Common myeloid progenitor, CD34-positive (primary cell): ENCODE data around the gene GRK2.

Source experiments
- CTCF ChIA-PET: fragments of 350-600 bp; sonication (Branson Sonifier 250); formaldehyde crosslinking; loops from one replicate; lab custom pipeline; 2021; ENCODE audit warnings: antibody characterized with exemption; lab: Charles Lee
- POLR2A ChIA-PET: fragments of 350-600 bp; sonication (Branson Sonifier 250); formaldehyde crosslinking; loops from one replicate; lab custom pipeline; 2021; ENCODE audit warnings: antibody characterized with exemption; lab: Charles Lee
- DNase-seq, 3 donors: peaks; one replicate each; pipeline versions ENCODE4 v3.0.0 to v3.0.0-alpha.2; 2013
- H3K27ac ChIP-seq, 2 experiments: 1 replicate in 1 of 2; 2 replicates in 1 of 2; pipeline ENCODE4 v1.7.0; 2013; ENCODE audit warnings: inconsistent platforms in 2 of 2, low read length in 2 of 2, mild to moderate bottlenecking in 2 of 2, low read depth in 1 of 2, moderate library complexity in 1 of 2; ENCODE audit not compliant: severe bottlenecking in 2 of 2, insufficient read depth in 1 of 2, poor library complexity in 1 of 2
- H3K27me3 ChIP-seq, 5 experiments: replicated peaks in 2 of 5; 1 replicate in 3 of 5; 2 replicates in 2 of 5; pipeline versions ENCODE4 v1.6.1 to v1.7.0; 2013; ENCODE audit warnings: low read length in 4 of 5, mild to moderate bottlenecking in 2 of 5, moderate library complexity in 2 of 5, inconsistent platforms in 1 of 5; ENCODE audit not compliant: insufficient read depth in 5 of 5, control insufficient read depth in 4 of 5
- H3K36me3 ChIP-seq, 4 experiments: 1 replicate in 2 of 4; 2 replicates in 2 of 4; pipeline versions ENCODE4 v1.6.1 to v1.7.0; 2013; ENCODE audit warnings: low read length in 3 of 4, control low read depth in 1 of 4, mild to moderate bottlenecking in 1 of 4; ENCODE audit not compliant: control insufficient read depth in 4 of 4, insufficient read depth in 4 of 4
- H3K4me1 ChIP-seq, 4 experiments: 1 replicate in 3 of 4; 2 replicates in 1 of 4; pipeline versions ENCODE4 v1.6.1 to v1.7.1; 2013; ENCODE audit warnings: low read length in 3 of 4, mild to moderate bottlenecking in 3 of 4, control low read depth in 1 of 4, inconsistent platforms in 1 of 4, moderate library complexity in 1 of 4; ENCODE audit not compliant: control insufficient read depth in 4 of 4, insufficient read depth in 4 of 4; ENCODE audit errors: control extremely low read depth in 1 of 4
- H3K4me3 ChIP-seq, 7 experiments: 1 replicate in 4 of 7; 2 replicates in 3 of 7; pipeline versions ENCODE4 v1.5.1 to v1.7.0; 2013; ENCODE audit warnings: mild to moderate bottlenecking in 7 of 7, low read length in 6 of 7, moderate library complexity in 6 of 7, inconsistent platforms in 2 of 7, low read depth in 2 of 7, control low read depth in 1 of 7; ENCODE audit not compliant: insufficient read depth in 4 of 7, control insufficient read depth in 1 of 7; ENCODE audit errors: extremely low read depth in 1 of 7
- H3K9me3 ChIP-seq, 5 experiments: 1 replicate in 4 of 5; 2 replicates in 1 of 5; pipeline versions ENCODE4 v1.6.1 to v1.7.1; 2013; ENCODE audit warnings: low read length in 4 of 5, mild to moderate bottlenecking in 2 of 5, inconsistent platforms in 1 of 5, low read depth in 1 of 5, moderate library complexity in 1 of 5; ENCODE audit not compliant: control insufficient read depth in 4 of 5, insufficient read depth in 2 of 5; ENCODE audit errors: control extremely low read depth in 1 of 5
- WGBS: methylation state at CpG from one replicate; pipeline ENCODE4 v1.1.5; 2013; ENCODE audit not compliant: insufficient coverage; 5-methylcytosine and 5-hydroxymethylcytosine counted together

The GRK2 gene

DNA sequence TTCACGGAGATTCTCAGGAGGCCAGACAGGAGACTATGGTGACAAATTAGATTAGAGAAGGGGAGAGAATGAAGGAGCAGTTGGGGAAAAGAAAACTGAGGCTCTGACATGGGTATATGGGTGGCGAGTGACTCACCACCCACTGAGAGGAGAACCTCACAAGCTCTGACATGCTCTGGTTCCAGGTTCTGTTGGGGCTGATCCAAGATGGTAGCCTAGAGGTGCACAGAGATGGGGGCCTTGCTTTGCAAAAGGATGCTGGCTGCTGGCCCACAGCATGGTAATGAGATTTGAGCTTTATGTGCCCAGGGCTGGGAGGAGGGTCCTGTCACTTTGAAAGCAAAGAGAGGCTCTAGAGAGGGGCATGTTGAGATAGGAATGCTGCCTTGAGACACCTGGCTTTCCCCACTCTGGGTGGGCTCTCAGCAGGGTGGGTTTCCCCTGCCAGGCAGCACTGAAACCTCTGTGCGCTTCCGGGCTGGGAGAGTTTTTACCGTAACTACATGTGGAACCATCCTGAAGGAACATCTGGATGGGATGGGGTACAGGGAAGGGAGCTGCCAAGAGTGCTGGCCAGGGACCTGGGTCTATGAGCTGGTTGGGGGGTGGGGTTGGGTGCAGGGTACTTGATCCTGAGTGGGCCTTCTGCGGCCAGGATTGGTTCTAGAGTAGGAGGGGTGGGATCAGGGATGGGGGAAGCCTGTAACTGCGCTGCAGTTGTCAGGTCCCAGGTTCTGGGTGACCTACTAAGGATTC lies 1.2 kb upstream of the GRK2 start:
- H3K4me3 ChIP-seq, result no peak overlapping the region
- no peaks in the 10 kb centered on the region for H3K9me3 ChIP-seq
- H3K27me3 ChIP-seq, result no peaks in the 10 kb centered on the region
- H3K36me3 ChIP-seq, result peaks cover 0 to 30% (median 15%) of the 10 kb centered on the region in 4 experiments
- H3K4me1 ChIP-seq, result peaks cover 6 to 68% (median 66%) of the 10 kb centered on the region in 4 experiments
- H3K27ac ChIP-seq, result no peak overlapping the region
- WGBS, result 95% methylated on average over 7 of the region's 7 CpGs
- no peak for DNase-seq
- CTCF ChIA-PET, result interaction anchor here (1.6 to 5.0 kb wide), 8 partner anchors 10 to 86 kb away, joined by 4 to 124 read pairs (median 38); partner anchors contain the start of genes ANKRD13D and SSH3
- POLR2A ChIA-PET, result interaction anchor here (1.1 to 9.0 kb wide), 2 partner anchors 13 to 23 kb away, joined by 4 to 147 read pairs; partner anchors contain the start of gene ANKRD13D

DNA sequence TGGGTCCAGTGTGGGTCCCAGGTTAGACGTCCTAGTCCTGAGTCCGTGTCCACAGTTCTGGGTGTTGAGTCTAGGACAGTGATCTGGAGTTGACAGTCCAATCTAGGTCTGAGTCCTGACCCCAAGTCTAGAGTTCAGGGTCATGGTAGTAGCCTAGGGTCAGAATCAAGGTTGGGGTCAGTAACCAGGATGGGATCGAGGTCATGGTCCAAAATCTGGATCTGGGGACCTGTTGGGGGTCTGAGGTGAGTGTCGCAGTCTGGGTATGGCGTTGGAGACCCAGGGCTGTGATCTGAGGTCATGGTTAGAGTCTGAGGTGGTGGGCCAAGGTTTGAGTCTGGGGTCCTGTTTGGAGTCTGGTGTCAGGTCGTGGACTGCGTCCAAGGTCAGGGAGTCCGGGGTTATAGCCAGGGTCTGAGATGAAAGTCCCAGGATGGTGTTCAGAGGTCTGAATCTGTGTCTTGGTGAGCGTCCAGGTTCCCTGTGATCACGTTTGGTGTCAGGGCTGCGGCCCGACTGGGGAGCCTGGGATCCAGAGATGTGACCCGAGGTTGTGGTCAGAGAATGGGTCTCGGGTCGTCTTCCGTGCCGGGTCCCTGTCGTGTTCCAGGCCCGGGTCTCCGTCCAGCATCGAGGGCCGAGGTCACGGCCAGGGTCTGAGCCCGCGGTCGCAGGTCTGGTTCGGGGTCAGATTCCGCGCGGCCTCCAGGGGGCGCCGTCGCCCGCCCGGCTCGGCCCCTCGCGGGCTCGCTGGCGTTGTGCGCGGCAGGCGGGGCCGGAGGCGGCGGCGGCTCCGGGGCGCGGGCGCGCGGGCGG lies 432 bp upstream of the GRK2 start:
- Histone ChIP-seq H3K27ac (no peak overlapping the region), H3K36me3 (peaks cover 0 to 37% (median 15%) of the 10 kb centered on the region in 4 experiments), H3K27me3 (no peaks in the 10 kb centered on the region), H3K4me3 (peak overlapping the region in 3 of 7 experiments; percentile 11 to 98 (median 17)), H3K9me3 (no peaks in the 10 kb centered on the region), H3K4me1 (peaks cover 6 to 75% (median 74%) of the 10 kb centered on the region in 4 experiments)
- POLR2A ChIA-PET, result interaction anchor here (0.8 to 9.0 kb wide), 7 partner anchors 12 to 52 kb away, joined by 3 to 147 read pairs (median 7); partner anchors contain the start of genes ANKRD13D and SSH3
- CTCF ChIA-PET, result interaction anchor here (0.9 to 7.8 kb wide), 10 partner anchors 9 to 85 kb away, joined by 4 to 124 read pairs (median 38); partner anchors contain the start of genes ANKRD13D and SSH3
- 15% methylated on average over 50 of the region's 54 CpGs for WGBS
- peak; percentile 63 to 75 (median 74) for DNase-seq

DNA sequence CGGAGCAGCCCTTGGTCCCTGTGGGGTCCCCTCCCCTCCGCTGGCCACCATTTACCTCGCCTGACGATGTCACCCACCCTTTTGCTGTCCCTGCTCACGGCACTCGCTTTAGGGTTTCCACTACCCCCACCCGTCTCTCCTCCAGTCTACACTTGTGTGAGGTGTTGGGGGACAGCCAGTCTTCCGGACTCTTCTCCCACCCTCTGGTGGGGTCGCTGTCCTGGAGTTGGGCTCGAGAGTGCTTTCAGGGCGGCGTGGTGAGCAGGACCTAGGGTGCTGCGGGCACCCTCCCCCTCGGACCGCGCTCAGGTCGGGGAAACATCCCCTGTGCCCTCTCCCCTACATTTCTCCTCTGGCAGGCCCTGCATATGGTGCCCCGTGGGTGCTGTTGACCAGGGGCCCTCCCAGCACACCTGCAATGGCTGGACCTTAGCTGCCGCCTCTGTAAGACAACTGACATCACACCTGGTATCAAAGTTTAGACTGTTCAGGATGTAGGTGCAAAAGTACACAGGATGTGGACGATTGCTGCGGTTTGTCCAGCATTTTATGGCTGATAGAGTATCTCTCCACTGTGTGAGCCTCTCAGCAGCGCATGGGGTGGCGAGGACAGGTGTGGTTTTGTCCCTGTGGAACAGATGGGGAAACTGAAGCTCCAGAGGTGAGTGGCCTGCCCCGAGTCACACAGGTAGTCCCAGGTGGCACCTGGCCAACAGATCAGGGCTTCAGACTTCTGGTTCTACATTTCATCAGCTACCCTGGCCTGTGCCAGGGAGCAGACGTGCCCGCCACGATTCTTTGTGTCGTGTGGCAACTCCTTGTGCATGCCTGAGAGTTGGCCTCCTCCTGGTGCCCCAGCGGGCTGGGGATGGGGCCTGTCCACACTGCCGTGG lies 1.2 kb downstream of the GRK2 start:
- peak overlapping the region; percentile 74 to 99 (median 91) for H3K4me3 ChIP-seq
- no peak for DNase-seq
- no peaks in the 10 kb centered on the region for H3K27me3 ChIP-seq
- ChIA-PET CTCF (interaction anchor here (0.7 to 7.8 kb wide), 13 partner anchors 10 to 115 kb away, joined by 3 to 64 read pairs (median 7); partner anchors contain the start of gene ANKRD13D), POLR2A (interaction anchor here (0.9 to 9.0 kb wide), 6 partner anchors 11 to 50 kb away, joined by 3 to 147 read pairs (median 16); partner anchors contain the start of genes ANKRD13D and SSH3)
- H3K36me3 ChIP-seq, result peaks cover 0 to 53% (median 20%) of the 10 kb centered on the region in 4 experiments
- H3K9me3 ChIP-seq, result no peaks in the 10 kb centered on the region
- WGBS, result under 1% methylated on average over 22 of the region's 30 CpGs
- H3K27ac ChIP-seq, result peak overlapping the region; percentile 75 to 87
- peaks cover 6 to 78% (median 76%) of the 10 kb centered on the region in 4 experiments for H3K4me1 ChIP-seq

DNA sequence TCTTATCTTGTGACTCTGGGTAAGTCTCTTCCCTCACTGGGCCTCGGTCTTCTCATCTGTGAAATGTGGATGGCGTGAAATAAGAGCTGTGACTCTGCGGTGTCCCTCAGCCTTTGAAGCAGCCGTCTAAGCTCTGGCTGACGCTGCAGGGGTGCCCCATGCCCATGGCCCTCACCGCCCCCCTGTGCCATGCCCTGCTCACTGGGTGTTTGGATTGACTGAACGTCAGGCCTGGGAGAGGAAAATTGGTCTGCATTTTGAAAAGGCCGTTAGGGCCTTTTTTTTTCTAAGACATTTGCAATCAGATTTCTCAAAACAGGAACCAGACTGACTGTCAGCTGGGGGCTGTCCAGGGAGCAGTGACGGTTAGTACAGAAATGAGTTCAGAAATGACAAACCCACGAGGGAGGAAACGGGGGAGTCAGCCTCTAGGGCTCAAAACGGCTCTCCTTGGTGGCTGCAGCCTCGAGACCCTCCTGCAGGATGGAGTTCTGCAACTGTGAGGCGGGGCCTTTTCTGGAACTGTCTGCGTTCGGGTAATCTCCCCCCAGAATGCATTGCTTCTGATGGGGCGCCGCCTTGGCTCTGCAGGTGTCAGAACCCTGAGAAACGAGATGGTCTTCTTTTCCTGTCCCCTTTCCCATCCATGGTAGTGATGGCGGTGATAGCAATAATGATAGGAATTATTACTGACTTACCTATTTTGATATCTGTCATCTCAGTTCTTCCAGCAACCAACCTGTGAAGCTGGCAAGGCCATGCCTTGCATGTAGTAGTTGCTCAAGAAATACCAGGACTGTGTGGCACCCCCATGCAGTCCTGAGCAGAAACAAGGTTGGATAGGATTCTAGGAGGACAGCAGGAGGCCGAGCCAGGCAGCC lies 2.0 kb downstream of the GRK2 start:
- POLR2A ChIA-PET, result interaction anchor here (1.6 to 9.0 kb wide), 4 partner anchors 10 to 50 kb away, joined by 6 to 147 read pairs (median 42); partner anchors contain the start of gene ANKRD13D
- Histone ChIP-seq H3K27me3 (no peaks in the 10 kb centered on the region), H3K4me1 (peaks cover 8 to 78% (median 76%) of the 10 kb centered on the region in 4 experiments), H3K27ac (peak overlapping the region; percentile 75 to 87), H3K9me3 (no peaks in the 10 kb centered on the region), H3K36me3 (peaks cover 0 to 62% (median 27%) of the 10 kb centered on the region in 4 experiments), H3K4me3 (peak overlapping the region; percentile 74 to 99 (median 91))
- CTCF ChIA-PET, result interaction anchor here (0.7 to 7.8 kb wide), 13 partner anchors 9 to 114 kb away, joined by 3 to 64 read pairs (median 6); partner anchors contain the start of gene ANKRD13D
- WGBS, result 0% methylated on average over 14 of the region's 21 CpGs
- DNase-seq, result peak; percentile 79 to 95 (median 93)

DNA sequence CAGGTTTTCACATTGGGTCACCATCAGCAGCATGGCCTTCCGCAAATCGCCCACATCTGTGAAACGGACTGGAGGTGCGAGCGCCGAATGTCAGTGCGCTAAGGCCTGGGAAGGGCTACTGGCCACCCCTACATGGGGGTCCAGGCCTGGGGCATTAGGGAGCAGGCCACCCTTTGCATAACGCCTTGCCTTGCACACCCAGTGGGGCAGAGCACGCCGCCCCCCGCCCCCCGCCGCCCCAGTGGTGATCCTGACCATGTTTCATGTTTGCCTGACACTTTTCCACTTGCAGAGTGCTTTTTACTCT lies 2.6 kb downstream of the GRK2 start:
- POLR2A ChIA-PET, result interaction anchor here (3.2 to 9.0 kb wide), 3 partner anchors 10 to 49 kb away, joined by 26 to 147 read pairs (median 58); partner anchors contain the start of gene ANKRD13D
- H3K27ac ChIP-seq, result peak overlapping the region in 1 of 2 experiments; percentile 81
- H3K4me3 ChIP-seq, result peak overlapping the region in 6 of 7 experiments; percentile 65 to 99 (median 94)

More for the DNA sequence above, 2.6 kb downstream of the GRK2 start:
- H3K27me3 ChIP-seq, result no peaks in the 10 kb centered on the region
- WGBS, result 64% methylated on average over 10 of the region's 13 CpGs
- peaks cover 0 to 68% (median 27%) of the 10 kb centered on the region in 4 experiments for H3K36me3 ChIP-seq
- DNase-seq, result no peak
- H3K9me3 ChIP-seq, result no peaks in the 10 kb centered on the region
- H3K4me1 ChIP-seq, result peaks cover 8 to 78% (median 76%) of the 10 kb centered on the region in 4 experiments
- CTCF ChIA-PET, result interaction anchor here (1.0 to 7.8 kb wide), 6 partner anchors 9 to 52 kb away, joined by 3 to 64 read pairs (median 24); partner anchors contain the start of gene ANKRD13D
